ENCODE results near the gene RHCG. TPM values are rescaled to one million over a fixed set of nuclear protein-coding genes. Genes with fewer than 3 reads are reported as not detected.

Gene RHCG
- total and polyA plus RNA-seq, 4 donors = 0.08 to 0.19 (median 0.15) TPM

DNA sequence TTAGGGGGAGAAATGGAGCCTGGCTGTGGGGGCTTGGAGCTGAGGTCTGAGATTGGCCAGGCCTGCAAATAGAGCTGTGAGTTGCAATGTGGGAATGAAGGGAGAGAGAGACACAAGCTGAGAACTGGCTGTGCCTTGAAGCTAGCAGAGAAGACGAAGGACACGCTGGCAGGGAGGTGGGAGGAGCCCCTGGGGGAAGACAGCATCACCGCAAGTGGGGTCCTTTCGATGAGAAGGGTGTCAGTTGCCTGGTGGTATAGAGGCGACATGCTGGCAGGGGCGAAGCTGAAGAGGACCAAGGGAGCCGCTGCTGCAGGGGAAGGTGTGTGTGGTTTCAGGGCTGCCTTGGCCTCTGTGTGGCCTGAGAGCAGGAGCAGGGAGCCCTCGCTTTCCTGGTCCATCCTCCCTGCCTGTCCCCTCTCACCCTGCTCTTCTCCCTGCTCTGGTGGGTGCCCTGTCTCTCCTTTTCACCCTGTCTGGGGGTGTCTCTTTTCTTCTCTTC lies 5.5 kb downstream of the RHCG start (continued):
- TF ChIP-seq CTCF (IDR thresholded peaks at IDR 0.05; ENCODE audit: low read depth, low read length, missing input control) (no peak), JUND (IDR thresholded peaks at IDR 0.05) (no peak), GABPA (IDR thresholded peaks at IDR 0.05 in 1 of 2, conservative IDR thresholded peaks at IDR 0.05 in 1 of 2) (no peak), TAF1 (conservative IDR thresholded peaks at IDR 0.05) (no peak), FOXA1 (IDR thresholded peaks at IDR 0.05) (no peak)
- TF ChIP-seq, protein P1, sequence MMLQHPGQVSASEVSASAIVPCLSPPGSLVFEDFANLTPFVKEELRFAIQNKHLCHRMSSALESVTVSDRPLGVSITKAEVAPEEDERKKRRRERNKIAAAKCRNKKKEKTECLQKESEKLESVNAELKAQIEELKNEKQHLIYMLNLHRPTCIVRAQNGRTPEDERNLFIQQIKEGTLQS (IDR thresholded peaks at IDR 0.05) = no peak

- DNase-seq (ENCODE audit: low spot score) = no peak
Observed at GRCh38 chr15:89490081-89490813, 6.1 kb downstream of the RHCG start.

More at GRCh38 chr15:89490081-89490813, 6.1 kb downstream of the RHCG start:
- Histone ChIP-seq H3K36me3 (ENCODE audit: control insufficient read depth in 4 of 4, insufficient read depth in 3 of 4, low read depth in 1 of 4, low read length in 3 of 4) (no peaks in the 10 kb centered on the region), H3K4me3 (ENCODE audit: low read depth in 1 of 3, low read length in 3 of 3) (no peak overlapping the region), H3K4me1 (ENCODE audit: control insufficient read depth in 4 of 4, insufficient read depth in 4 of 4, low read length in 3 of 4) (peaks cover 0 to 5% (median 2%) of the 10 kb centered on the region in 4 donors), H3K9me3 (ENCODE audit: control insufficient read depth in 4 of 4, low read length in 3 of 4) (no peaks in the 10 kb centered on the region), H3K27me3 (ENCODE audit: control insufficient read depth in 4 of 4, insufficient read depth in 4 of 4, low read length in 3 of 4) (no peaks in the 10 kb centered on the region), H3K27ac (ENCODE audit: low read depth in 1 of 2, low read length in 2 of 2) (no peak overlapping the region), H3K9ac (ENCODE audit: low read depth in 1 of 2, low read length in 2 of 2) (no peak overlapping the region)
- no peak for TF ChIP-seq SP1 (IDR thresholded peaks at IDR 0.05)
- TF ChIP-seq RAD21 (IDR thresholded peaks at IDR 0.05) = no peak
- no peak for TF ChIP-seq MAX (IDR thresholded peaks at IDR 0.05)
- TF ChIP-seq RXRA (IDR thresholded peaks at IDR 0.05) = no peak
- TF ChIP-seq YY1 (IDR thresholded peaks at IDR 0.05) = no peak
- no peak for TF ChIP-seq ZBTB33 (IDR thresholded peaks at IDR 0.05)
- no peak for TF ChIP-seq FOXA2 (IDR thresholded peaks at IDR 0.05)
- no peak for TF ChIP-seq CTCF (IDR thresholded peaks at IDR 0.05; ENCODE audit: low read depth, low read length, missing input control)
- no peak for TF ChIP-seq TAF1 (conservative IDR thresholded peaks at IDR 0.05)
- no peak for TF ChIP-seq HNF4G (IDR thresholded peaks at IDR 0.05)
- no peak for TF ChIP-seq EGR1 (IDR thresholded peaks at IDR 0.05; ENCODE audit: low read depth in 2 of 2)
- TF ChIP-seq JUND (IDR thresholded peaks at IDR 0.05) = no peak
- no peak for TF ChIP-seq FOXA1 (IDR thresholded peaks at IDR 0.05)
- TF ChIP-seq NR2F2 (IDR thresholded peaks at IDR 0.05) = no peak
- 69% methylated on average over 10 of the region's 10 CpGs for WGBS
